ENCODE results near the gene KRTAP19-1.
"Not testable (repeated sequence)": the region's sequence is repeated elsewhere in the genome, so short reads cannot be mapped to it uniquely, and the experiment has no call there.

The KRTAP19-1 gene
- 0 reads per million in 2 experiments for total RNA-seq

- DNase-seq (ENCODE audit: low read depth): no peak
Observed at GRCh38 chr21:30480145-30480544, at the start of gene KRTAP19-1. KRTAP19-1 (minus strand) TSS chr21:30480367; CDS start chr21:30480317, 50 bp downstream.

DNA sequence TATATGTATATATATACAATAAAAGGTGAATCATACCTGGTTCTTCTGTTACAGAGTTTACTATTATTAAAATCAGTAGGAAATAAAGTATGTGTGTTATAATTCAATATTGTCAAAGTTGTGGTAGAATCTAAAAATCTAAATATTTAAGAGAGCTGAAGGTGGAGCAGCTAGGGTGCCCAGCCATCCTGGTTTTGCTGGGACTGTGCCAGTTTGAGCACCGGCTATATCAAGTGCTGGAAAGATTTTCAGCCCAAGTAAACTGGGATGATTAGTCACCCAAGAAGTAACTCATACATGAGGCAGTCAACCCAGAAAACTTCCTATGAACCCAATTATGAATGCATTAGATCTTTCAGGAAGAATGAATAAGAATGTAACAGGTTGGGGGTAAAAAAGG is 38.7 kb upstream of the KRTAP19-1 start:
- DNase-seq (ENCODE audit: low read depth): no peak

GRCh38 chr21:30515681-30516080 is 35.5 kb upstream of the KRTAP19-1 start:
- no peak for DNase-seq (ENCODE audit: low read depth)

- DNase-seq (ENCODE audit: low read depth): not testable (repeated sequence)
Observed at GRCh38 chr21:30505621-30506205, 25.5 kb upstream of the KRTAP19-1 start.

DNA sequence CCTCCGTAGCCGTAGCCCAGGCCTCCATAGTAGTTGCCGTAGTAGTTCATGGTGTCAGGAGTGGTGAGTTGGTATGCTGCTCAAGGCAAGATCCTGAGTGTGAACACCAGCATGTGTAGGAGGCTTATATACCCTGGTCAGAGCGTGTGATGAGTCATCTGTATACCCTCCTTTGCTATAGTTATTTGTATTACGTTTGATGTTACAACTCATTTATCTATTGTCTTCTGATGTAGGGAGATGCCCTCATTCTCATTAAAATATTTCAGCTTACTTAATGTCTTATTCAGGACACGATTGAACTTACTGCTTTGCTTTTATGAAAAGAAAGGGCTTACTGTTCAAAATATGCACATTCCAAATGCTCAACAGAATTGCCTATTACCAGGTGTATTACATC is 21.9 kb upstream of the KRTAP19-1 start, which contains the start of gene KRTAP19-5:
Gene KRTAP19-5 (minus strand): TSS at position 101 of the 400 bp plus-strand sequence. CDS start 51 bp downstream, at position 50.
- no peak for DNase-seq (ENCODE audit: low read depth)

DNA sequence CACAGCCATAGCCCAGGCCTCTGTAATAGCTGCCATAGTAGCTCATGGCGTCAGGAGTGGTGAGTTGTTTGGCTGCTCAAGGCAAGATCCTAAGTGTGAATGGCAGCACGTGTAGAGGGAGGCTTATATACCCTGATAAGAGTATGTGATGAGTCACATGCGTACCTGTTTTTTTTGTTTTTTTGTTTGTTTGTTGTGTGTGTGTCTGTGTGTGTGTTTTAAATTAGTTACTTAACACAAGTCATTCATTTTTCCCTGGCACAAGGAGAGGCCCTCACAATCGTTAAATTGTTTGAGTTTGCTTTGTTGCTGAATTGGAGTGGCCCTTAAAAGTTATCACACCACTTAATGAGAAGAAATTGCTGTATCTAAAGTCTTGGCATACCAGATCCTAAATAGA is 16.9 kb upstream of the KRTAP19-1 start, which contains the start of gene KRTAP19-4:
Gene KRTAP19-4 (minus strand): TSS at position 101 of the 400 bp plus-strand sequence. CDS start 55 bp downstream, at position 46.
- no peak for DNase-seq (ENCODE audit: low read depth)

GRCh38 chr21:30491963-30492428 is 11.8 kb upstream of the KRTAP19-1 start, which contains the start of gene KRTAP19-3:
KRTAP19-3 (minus strand) TSS chr21:30492013; CDS start chr21:30491957, 56 bp downstream.
- DNase-seq (ENCODE audit: low read depth): no peak

- DNase-seq (ENCODE audit: low read depth): no peak
Observed at GRCh38 chr21:30487336-30487735, 7.2 kb upstream of the KRTAP19-1 start, which contains the start of gene KRTAP19-2. KRTAP19-2 (minus strand) TSS chr21:30487436; CDS start chr21:30487348, 88 bp downstream.

- DNase-seq (ENCODE audit: low read depth): no peak
Observed at GRCh38 chr21:30486180-30486579, 6.0 kb upstream of the KRTAP19-1 start.

GRCh38 chr21:30482130-30482529 is 2.0 kb upstream of the KRTAP19-1 start:
- no peak for DNase-seq (ENCODE audit: low read depth)

GRCh38 chr21:30479259-30479658 is 908 bp downstream of the KRTAP19-1 start:
- DNase-seq (ENCODE audit: low read depth): no peak

DNA sequence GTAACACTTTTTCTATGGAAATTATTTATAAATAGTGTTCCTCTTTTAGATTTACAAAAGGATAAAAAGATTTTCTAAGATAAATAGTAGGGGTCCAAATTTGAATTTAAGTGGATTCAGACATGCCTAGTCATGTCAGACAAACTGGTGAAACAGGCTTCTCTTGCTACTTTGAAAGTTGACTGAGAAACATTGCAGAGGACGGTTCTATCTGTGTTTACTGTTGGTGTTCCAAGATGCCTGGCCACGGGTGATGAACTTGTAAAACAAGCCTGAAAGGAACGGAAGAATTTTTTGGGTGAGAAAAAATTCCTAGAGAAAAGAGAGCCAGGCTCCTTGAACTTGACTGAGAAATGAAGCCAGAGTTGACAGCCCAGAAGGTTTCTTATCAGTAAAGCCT is 2.2 kb downstream of the KRTAP19-1 start:
- no peak for DNase-seq (ENCODE audit: low read depth)

DNA sequence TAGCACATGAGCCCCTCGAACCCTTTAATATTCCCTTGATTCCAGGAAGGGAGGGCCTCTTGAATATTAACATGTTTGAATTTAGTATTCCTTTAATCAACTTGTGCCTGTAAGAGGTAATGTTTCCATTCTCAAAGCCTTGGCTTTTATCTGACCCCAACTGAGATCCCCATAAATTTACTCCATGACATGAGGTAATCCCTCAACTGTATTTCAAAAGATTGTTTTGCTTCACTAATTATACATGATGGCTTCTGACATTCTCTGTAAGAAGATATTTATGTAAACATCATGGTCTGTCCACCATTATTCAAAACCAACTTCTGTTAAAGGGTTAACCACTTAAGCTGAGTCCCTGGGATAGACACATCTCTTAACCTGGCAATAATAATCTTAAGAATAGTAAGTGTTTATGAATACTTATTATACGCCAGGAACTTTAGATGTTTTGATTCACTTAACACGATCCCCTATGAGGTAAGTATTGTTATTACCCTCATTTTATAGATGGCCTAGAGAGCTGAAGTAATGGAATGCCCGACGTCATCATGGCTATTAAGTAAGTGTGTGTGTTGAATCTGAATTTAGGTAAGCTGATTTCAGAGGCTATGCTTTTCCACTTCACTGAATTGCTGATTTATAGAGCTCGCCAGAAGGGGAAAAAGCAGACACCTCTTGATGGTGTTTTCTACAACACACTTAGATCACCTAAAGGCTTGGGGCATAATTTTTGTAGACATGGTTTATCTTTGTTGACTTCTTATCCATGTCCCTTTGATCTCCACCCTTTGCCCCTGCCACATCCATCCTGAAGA is 11.1 kb downstream of the KRTAP19-1 start:
- no peak for DNase-seq (ENCODE audit: low read depth)

DNA sequence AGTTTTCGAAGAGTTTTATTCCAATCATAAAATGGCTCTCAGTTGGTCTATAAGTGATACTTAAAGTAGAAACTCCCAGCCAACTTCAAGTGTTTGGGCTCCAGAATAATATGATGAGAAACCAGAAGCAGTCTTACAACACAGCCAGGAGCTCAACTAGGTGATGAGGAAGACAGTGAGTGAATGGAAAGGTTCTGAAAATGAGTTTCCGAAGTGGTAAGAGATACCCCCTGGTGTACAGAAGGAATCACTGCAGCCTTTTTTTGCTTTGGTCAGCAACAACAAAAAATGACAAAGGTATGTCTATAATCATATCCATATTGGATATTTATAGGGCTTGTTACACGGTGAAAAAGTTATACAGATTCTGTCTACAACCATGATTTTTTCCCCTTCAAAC is 16.5 kb downstream of the KRTAP19-1 start:
- DNase-seq (ENCODE audit: low read depth): no peak

- DNase-seq (ENCODE audit: low read depth): no peak
Observed at GRCh38 chr21:30448514-30448913, 31.7 kb downstream of the KRTAP19-1 start.

DNA sequence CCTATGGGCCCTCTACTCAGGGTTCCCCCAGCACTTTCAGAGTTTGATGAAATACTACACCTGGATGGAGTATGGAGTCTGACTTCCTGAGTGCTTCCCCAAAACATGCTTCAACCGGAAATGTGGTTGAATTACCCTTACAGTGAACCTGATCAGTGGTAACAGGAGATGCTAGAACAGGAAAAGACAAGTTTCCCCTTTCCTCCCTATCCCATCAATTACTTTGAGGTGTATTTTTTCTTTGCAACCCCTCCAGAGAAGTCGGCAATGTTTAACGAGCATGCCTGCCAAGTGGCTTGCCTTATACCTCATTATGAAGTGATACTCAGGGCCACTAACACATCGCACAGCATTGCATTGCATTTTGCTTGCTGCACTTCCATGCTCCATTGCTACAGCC is 33.1 kb downstream of the KRTAP19-1 start:
- no peak for DNase-seq (ENCODE audit: low read depth)

GRCh38 chr21:30444204-30444603 is 36.0 kb downstream of the KRTAP19-1 start:
- no peak for DNase-seq (ENCODE audit: low read depth)

GRCh38 chr21:30443226-30443625 is 36.9 kb downstream of the KRTAP19-1 start:
- DNase-seq (ENCODE audit: low read depth): no peak

DNA sequence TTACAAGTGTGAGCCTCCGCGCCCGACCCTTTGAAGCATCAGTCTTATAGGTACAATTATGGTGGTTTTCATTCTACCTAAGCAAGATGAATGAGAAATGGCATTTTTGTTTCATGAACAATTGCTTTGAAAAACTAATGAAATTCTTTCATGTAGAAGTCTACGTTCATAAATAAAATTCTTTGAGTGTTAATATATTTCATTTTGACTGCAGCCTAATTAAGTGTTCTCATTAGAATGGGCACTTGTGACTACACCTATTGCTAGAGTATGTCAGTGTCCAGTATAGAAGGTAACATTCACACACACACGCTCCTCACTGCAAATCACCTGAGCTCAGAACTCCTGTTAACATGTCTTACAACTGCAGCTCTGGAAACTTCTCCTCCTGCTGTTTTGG is 40.2 kb downstream of the KRTAP19-1 start, which contains the start of gene KRTAP15-1:
Gene KRTAP15-1 (plus strand): TSS at position 301 of the 400 bp plus-strand sequence. CDS start 53 bp downstream, at position 354.
- no peak for DNase-seq (ENCODE audit: low read depth)

GRCh38 chr21:30437010-30437565 is 43.1 kb downstream of the KRTAP19-1 start:
- no peak for DNase-seq (ENCODE audit: low read depth)

- DNase-seq (ENCODE audit: low read depth): no peak
Observed at GRCh38 chr21:30434033-30434631, 46.0 kb downstream of the KRTAP19-1 start.

DNA sequence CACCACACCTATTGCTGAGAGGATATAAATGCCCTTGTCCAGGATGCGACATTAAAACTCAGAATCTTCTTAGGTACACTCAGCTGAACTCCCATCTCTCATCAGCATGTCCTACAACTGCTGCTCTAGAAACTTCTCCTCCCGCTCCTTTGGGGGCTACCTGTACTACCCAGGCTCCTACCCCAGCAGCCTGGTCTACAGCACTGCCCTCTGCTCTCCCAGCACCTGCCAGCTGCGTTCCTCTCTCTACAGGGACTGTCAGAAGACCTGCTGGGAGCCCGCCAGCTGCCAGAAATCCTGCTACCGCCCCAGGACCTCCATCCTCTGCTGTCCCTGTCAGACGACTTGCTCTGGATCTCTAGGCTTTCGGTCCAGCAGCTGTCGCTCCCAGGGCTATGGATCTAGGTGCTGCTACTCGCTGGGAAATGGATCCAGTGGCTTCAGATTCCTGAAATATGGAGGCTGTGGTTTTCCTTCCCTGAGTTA is 50.0 kb downstream of the KRTAP19-1 start, which contains the start of gene KRTAP13-4:
Gene KRTAP13-4 (plus strand): TSS at position 51 of the 486 bp plus-strand sequence. CDS start 56 bp downstream, at position 107.
- DNase-seq (ENCODE audit: low read depth): no peak
